HG02759 (cell line): ENCODE results near the gene MCF2L.

Experiments used
- ATAC-seq: cut with Tn5 transposase; IDR thresholded peaks from one replicate; pipeline ENCODE4 v1.9.1; 2021; ENCODE audit warnings: mild to moderate bottlenecking, moderate library complexity; ENCODE audit not compliant: unreplicated experiment

MCF2L gene

DNA sequence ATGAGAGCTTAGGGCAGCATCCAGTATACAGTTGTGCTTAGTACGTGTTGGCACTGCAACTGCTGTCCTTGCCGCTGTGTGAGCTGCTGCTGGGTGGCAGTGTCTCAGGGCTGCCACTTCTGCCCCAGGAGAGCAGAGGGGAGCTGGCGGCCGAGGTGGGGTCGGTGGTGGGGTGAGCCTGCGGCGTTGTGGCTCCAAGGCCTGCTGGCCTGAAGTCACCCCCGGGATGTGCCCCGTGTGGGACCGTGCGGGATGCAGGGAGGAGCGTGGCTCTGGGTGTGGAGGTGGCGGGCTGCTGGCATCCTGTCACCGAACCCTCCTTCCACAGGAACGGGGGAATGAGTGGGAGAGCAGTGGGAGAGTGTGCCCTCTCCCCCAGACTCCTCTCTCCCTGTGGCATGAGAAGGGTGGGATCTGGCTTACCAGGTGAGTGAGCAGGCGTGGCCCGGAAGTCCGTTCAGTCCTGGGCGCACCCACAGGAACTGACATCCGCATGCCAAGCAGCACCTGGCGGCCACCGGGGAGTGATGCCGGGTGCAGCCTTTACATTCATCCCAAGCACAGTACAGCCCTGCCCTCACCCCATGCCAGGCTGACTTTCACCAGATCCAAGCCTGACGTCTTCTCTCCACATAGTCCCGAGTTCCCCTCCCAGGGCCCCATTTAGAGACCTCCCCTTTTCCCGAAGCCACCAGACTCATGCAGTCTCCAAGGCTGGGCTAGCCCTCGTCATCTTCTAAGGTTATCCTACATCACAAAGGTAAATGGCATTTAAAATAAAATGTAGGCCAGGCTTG, 26.6 kb downstream of the MCF2L start:
- ATAC-seq, result no peak

- ATAC-seq, result no peak
These were observed 27.7 kb downstream of the MCF2L start for GRCh38 chr13:112996671-112997091.

GRCh38 chr13:112997188-112998130, 28.4 kb downstream of the MCF2L start:
- no peak for ATAC-seq

DNA sequence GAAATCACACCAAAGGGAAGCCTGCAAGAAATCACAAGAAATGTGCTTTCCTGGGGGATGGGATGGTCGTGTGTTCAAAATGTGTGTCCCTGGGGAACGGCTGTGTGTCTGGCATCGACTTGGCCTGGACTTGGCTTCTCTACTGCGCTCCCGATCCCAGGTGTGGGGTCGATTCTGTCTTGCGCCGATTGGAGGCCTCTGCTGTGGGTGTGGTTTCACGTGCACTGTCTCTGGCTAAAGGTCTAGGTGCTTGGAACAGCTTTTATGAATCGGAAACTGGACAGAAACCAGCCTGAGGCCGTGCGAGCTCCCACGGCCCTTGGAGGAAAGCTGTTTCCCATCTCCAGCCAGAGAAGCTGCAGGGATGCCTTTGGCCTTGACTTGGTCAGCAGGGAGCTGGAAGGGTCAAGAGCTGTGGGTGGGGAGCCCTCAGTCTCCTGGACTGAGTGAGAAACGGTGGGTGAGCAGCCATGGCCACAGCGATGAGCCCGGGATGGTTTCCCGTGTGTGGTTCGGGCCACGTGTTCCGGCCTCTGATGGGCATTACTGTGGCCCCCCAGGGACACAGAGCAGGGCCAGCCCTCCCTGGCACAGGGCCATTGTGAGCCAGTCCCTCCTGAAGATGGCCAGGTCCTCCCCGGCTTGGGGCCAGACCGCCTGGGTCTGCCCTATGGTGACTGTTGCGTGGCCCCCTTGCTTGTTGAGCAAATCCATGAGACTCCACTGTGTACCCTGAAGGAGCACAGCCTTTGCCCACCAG, 29.7 kb downstream of the MCF2L start:
- no peak for ATAC-seq

DNA sequence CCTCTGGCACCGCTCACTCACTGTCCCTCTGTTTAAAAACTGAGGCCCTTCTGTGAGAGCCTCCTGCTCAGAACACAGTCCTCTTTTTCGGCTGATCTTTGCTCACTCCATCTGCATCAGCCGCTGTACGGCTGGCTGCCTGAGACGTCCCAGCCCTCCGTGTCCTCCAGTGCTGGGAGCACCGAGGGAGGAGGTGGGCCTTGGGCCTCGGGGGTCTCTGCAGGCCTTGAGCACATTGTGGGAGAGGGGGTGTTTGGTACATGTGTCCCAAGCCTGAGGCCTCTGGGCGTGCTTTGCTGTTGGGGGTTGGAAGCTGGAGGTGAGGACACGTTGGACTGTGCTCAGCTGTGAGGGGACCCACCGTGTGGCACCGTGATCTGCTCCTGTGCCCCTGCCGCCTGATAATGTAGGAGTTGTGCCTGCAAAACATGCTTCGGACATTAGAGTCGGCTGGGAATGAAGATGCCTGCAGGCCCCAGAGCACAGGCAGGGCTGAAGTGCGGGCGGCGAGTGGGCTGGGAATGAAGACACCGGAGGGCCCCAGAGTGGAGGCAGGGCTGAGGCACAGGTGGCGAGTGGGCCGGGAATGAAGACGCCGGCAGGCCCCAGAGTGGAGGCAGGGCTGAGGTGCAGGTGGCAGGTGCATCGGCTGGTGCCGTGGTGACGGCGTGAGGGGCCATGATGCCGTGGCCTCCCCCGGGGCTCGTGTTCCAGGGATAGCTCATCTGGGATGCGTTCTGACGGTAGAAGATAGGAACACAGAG, 30.6 kb downstream of the MCF2L start:
- ATAC-seq, result no peak

- ATAC-seq, result no peak
These were observed 31.6 kb downstream of the MCF2L start for GRCh38 chr13:113000575-113000974.

- no peak for ATAC-seq
These were observed 32.5 kb downstream of the MCF2L start for GRCh38 chr13:113001241-113002140.

- ATAC-seq, result no peak
These were observed 33.3 kb downstream of the MCF2L start for GRCh38 chr13:113002206-113002912.

GRCh38 chr13:113002913-113003290, 33.9 kb downstream of the MCF2L start:
- no peak for ATAC-seq

DNA sequence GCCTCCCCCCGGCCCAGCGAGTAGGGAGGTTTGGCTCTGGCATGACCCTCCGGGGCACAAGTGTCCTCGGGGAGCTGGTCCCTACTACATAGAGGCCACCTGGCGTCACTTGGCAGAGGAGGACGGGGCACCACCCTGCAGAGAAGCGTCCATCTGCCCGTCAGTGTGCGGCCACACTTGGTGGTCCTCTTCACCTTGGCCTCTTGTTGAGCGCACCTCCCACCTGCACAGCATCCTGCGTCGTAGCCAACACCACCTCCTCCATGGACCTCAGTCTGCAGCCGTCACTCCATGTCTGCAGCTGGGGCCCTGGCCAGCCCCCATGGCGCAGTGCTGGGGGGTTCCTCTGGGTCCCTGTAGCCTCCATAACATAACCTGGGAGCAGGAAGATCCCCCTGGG, 35.1 kb downstream of the MCF2L start:
- no peak for ATAC-seq

DNA sequence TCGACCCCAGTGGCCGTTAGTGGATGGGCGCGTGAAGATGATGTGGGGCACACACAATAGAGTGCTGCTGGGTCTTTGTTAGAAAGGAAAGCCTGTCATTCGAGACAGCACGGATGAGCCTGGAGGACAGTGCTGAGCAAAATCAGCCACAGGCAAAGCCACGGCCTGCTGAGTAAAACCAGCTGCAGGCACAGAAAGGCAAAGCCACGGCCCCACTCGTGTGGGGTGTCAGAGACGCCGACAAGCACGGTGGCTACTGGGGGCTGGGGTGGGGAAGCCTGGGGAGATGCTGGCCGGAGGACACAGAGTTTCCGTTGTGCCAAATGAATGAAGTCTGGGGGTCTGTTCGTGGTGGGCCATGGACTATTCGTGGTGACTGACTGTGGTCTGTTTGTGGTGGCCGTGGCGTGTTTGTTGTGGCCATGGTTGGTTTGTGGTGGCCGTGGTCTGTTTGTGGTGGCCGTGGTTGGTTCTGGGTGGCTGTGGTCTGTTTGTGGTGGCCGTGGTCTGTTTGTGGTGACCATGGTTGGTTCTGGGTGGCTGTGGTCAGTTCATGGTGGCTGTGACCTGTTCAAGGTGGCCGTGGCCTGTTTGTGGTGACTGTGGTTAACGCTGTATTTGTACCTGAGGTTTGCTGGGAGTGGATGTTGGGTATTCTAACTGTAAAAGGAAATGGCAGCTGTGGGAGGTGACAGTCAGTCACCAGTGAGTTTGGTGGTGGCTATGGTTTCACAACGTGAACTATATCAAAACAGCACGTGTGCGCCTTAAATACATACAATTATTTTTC, 36.3 kb downstream of the MCF2L start:
- ATAC-seq, result no peak

DNA sequence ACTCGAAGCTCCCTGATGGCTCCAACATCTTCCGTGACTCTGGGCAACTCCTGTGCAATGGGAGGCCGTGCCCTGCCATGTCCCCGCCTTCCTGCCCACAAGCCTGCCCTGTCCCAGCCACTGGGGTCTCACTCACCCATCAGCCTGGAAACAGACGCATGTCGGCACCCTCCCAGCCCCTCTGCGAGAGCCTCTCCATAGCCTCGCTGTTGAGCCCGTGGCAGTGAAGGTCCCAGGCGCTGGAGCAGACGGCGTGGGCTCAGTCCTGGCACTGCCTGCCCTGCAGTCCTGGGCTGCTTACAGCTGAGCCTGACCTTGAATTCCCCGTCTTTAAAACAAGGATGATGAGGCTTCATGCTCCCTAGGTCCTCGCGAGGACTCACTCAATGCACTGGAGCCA, 37.0 kb downstream of the MCF2L start:
- ATAC-seq, result no peak

GRCh38 chr13:113006660-113007059, 37.6 kb downstream of the MCF2L start:
- no peak for ATAC-seq

DNA sequence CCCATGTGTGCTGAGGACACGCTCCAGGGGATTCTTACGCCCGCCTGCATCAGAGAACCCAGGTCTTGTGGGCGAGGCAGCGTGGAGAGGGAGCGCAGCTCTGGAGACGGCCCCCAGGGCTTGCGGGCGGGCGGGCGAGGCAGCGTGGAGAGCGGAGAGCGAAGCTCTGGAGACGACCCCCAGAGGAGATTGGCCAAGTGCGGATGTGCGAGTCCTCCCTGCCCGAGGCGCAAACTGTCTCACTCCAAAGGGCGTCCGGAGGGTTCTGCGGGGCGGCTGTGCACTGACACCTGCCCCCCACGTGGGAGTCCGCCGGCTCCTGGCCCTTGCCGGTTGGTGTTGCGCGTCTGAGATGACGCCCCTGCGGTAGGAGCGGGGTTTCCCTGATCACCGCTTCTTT, 39.8 kb downstream of the MCF2L start:
- ATAC-seq, result no peak

DNA sequence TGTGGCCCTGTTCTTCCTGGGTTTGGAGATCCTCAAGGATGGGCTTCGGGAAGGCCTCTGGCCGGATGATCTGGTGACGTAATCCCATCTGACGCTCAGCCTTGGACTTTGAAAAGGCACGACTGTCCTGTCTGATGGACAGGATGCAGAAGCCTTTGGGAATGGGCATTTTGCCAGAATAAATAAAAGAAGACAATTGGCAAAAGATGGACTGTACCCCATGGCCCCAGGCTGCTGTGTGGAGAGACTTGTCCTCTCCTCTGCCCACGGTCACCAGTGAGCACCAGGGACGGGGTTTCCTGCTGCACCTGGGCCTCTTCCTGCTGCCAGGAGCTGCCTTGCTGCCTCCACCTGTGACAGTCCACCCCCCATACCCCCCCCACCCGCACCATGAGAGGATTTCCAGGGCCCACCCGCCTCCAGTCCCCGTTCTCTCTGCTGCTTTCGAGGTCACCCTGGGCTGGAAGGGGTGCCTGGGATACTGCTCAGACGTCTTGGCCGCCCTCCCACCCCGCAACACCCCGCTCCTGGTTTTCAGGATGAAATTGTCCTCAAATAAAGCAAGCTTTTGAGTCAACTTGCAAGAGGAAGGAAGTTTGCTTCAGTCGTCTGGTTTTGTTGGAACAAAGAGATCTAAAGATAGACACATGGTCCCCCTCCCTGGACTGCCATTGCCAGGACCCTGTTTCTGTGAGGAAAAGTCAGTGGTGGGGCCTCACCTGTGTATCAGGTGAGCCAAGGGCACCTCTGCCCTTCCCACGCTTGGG, 40.9 kb downstream of the MCF2L start:
- ATAC-seq, result no peak

- ATAC-seq, result no peak
These were observed 41.5 kb downstream of the MCF2L start for GRCh38 chr13:113010510-113010865.

DNA sequence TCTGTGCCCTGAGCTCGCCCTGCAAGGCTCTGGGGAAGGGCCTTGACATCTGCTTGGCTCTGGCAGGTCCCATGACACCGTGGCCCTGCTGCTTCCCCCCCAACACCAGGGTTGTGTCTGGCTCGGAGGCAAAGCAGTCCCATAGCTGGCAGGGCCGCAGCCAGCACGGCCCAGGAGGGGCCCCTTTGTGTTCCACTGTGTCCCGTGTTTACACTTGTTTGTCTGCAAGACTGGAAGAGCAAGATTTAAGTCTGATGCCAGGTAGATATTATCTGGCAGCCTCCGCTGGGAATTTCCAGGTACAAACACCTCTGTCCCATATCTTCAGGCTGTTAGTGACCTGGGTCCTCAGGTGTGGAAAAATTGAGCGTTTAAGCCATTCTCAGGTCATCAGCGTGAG, 44.3 kb downstream of the MCF2L start:
- ATAC-seq, result no peak
